ENCODE data around the gene ANKRD13C. TPM values are rescaled to one million over a fixed set of nuclear protein-coding genes. Genes with fewer than 3 reads are reported as not detected.

The ANKRD13C gene
- total and polyA plus RNA-seq, 2 of the 4 experiments (the other 2 are of a cell fraction) = 8.3 to 10.9 TPM

DNA sequence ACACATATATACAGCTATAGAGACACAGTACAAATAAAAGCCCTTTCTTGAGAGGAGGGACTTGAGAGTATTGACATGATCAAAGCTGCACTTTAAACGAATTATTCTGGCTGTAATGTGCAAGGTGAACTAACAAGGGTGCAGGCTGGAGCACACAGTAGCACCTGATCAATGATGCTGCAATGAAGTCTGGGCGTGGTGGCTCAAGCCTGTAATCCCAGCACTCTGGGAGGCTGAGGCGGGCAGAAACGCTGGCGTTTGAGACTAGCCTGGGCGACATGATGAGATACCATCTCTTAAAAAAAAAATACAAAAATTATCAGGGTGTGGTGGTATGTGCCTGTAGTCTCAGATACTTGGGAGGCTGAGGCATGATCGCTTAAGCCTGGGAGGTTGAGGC, 42.5 kb upstream of the ANKRD13C start:
- no peak overlapping the region for H2BK120ac ChIP-seq (ENCODE audit: low read depth, low read length)
- ATAC-seq (ENCODE audit: low read depth) (no peak), DNase-seq (no peak)
- H2AK9ac ChIP-seq (replicated peaks; ENCODE audit: low read depth, low read length, poor library complexity) = no peak overlapping the region
- no peaks in the 10 kb centered on the region for H3K4me1 ChIP-seq (ENCODE audit: control insufficient read depth, insufficient read depth, low read length)
- no TSS peak for BruUV-seq (replicated peaks)
- no peak for TF ChIP-seq MAFK (IDR thresholded peaks at IDR 0.05; ENCODE audit: low read depth, low read length)
- no peak for TF ChIP-seq CHD1 (IDR thresholded peaks at IDR 0.05; ENCODE audit: low read depth, low read length)
- no peak for TF ChIP-seq RCOR1 (IDR thresholded peaks at IDR 0.05; ENCODE audit: insufficient replicate concordance, low read length)
- TF ChIP-seq CEBPB (IDR thresholded peaks at IDR 0.05; ENCODE audit: low read depth, low read length) = no peak
- no peak for TF ChIP-seq POLR2A (IDR thresholded peaks at IDR 0.05; ENCODE audit: low read depth, low read length)
- H4K20me1 ChIP-seq (ENCODE audit: insufficient read depth, low read length) = no peaks in the 10 kb centered on the region
- no peak overlapping the region for H3K18ac ChIP-seq (ENCODE audit: low read depth, low read length)
- CTCF ChIA-PET = no interaction called here
- H4K91ac ChIP-seq (ENCODE audit: insufficient read depth, low read depth, low read length) = no peak overlapping the region
- no peak overlapping the region for H3K56ac ChIP-seq (ENCODE audit: extremely low read depth, insufficient read depth, low read length)
- no peak overlapping the region for H3K14ac ChIP-seq (replicated peaks; ENCODE audit: low read depth, low read length)
- H3K79me1 ChIP-seq (ENCODE audit: low read depth in 1 of 2, low read length in 2 of 2) = no peaks in the 10 kb centered on the region
- intact Hi-C loops (cut with micrococcal nuclease) = loop anchor here (10.0 kb wide), 1 partner anchor 1792 kb away; no protein-coding TSS in a partner anchor
- H2BK20ac ChIP-seq (ENCODE audit: low read depth, low read length) = no peak overlapping the region
- WGBS, 2 experiments (ENCODE audit: extremely low coverage in 2 of 2, insufficient read length in 1 of 2) = 29% methylated on average over 1 of the region's 7 CpGs; no CpG with 5 or more reads in 1 of the 2 experiments
- H3K27ac ChIP-seq (ENCODE audit: insufficient read depth, low read length) = no peak overlapping the region
- H2AK5ac ChIP-seq (ENCODE audit: low read depth, low read length) = no peak overlapping the region
- no peaks in the 10 kb centered on the region for H3K9me3 ChIP-seq (ENCODE audit: control insufficient read depth, insufficient read depth, low read length)
- no peak overlapping the region for H2AFZ ChIP-seq (replicated peaks; ENCODE audit: low read length, poor library complexity)
- no peak overlapping the region for H4K8ac ChIP-seq (ENCODE audit: low read depth in 2 of 2, low read length in 2 of 2)
- H2BK15ac ChIP-seq (ENCODE audit: low read depth, low read length) = no peak overlapping the region
- no peak overlapping the region for H3K4ac ChIP-seq (ENCODE audit: low read depth, low read length)
- in situ Hi-C loops (cut with MboI; ENCODE audit: low sequenced_read_pairs) = no loop called here
- no peaks in the 10 kb centered on the region for H3K36me3 ChIP-seq (ENCODE audit: control insufficient read depth, insufficient read depth, low read length)
- no peaks in the 10 kb centered on the region for H3K27me3 ChIP-seq (ENCODE audit: control insufficient read depth, insufficient read depth, low read length)
- no peak overlapping the region for H3K9ac ChIP-seq (ENCODE audit: low read depth, low read length)
- POLR2A ChIA-PET (ENCODE audit: unreplicated experiment) = no interaction called here
- dilution Hi-C loops (cut with HindIII; ENCODE audit: low sequenced_read_pairs, unreplicated experiment) = no loop called here
- no peak overlapping the region for H4K5ac ChIP-seq (ENCODE audit: low read depth, low read length)
- no peak overlapping the region for H2BK5ac ChIP-seq (ENCODE audit: low read depth, low read length, poor library complexity, severe bottlenecking)
- no peak overlapping the region for H3K4me3 ChIP-seq (ENCODE audit: insufficient read depth, low read depth, low read length)
- H3K9me1 ChIP-seq (ENCODE audit: insufficient read depth, low read length) = no peaks in the 10 kb centered on the region
- H3K4me2 ChIP-seq (ENCODE audit: low read depth, low read length) = no peak overlapping the region
- H3K23ac ChIP-seq (ENCODE audit: low read depth, low read length) = no peak overlapping the region
